Gastrocnemius medialis (tissue), 4 donors: ENCODE results near the gene RTKN2. TPM values are rescaled to one million over a fixed set of nuclear protein-coding genes. Genes with fewer than 3 reads are reported as not detected.

ENCODE experiments used
- ATAC-seq, 2 donors: fragments of 150-250 bp; one replicate each; pipeline ENCODE4 v1.9.1; 2016
- DNase-seq, 2 donors: peaks; one replicate each; pipeline ENCODE4 v3.0.0-alpha.2; 2019
- H3K27ac ChIP-seq, 4 donors: fragments of 200-600 bp; sonication (generic); 1 replicate in 1 of 4; 2 replicates in 3 of 4; pipeline ENCODE4 v1.5.1; 2016 to 2018; ENCODE audit warnings: mild to moderate bottlenecking in 2 of 4, moderate library complexity in 1 of 4
- H3K27me3 ChIP-seq, 3 donors: fragments of 200-600 bp; sonication (generic) in 2 of 3; 1 replicate in 1 of 3; 2 replicates in 2 of 3; pipeline versions ENCODE4 v1.5.1 to v1.6.0; 2016 to 2019; ENCODE audit warnings: mild to moderate bottlenecking in 1 of 3, moderate library complexity in 1 of 3
- H3K36me3 ChIP-seq, 2 donors: fragments of 200-600 bp; sonication (generic) in 1 of 2; one replicate each; pipeline ENCODE4 v1.5.1; 2017 to 2018
- H3K4me1 ChIP-seq, 2 donors: fragments of 200-600 bp; sonication (generic) in 1 of 2; one replicate each; pipeline ENCODE4 v1.5.1; 2016 to 2017; ENCODE audit warnings: mild to moderate bottlenecking in 2 of 2
- H3K4me3 ChIP-seq, 4 donors: fragments of 200-600 bp; sonication (generic) in 3 of 4; 1 replicate in 1 of 4; 2 replicates in 3 of 4; pipeline ENCODE4 v1.5.1; 2016 to 2019; ENCODE audit warnings: mild to moderate bottlenecking in 2 of 4
- H3K9me3 ChIP-seq, 3 donors: fragments of 200-600 bp; sonication (generic) in 2 of 3; 1 replicate in 1 of 3; 2 replicates in 2 of 3; pipeline ENCODE4 v1.5.1; 2016 to 2019
- CTCF ChIP-seq, 5 experiments: fragments of 450-650 bp in 3 of 5; fragments of 200-600 bp in 2 of 5; sonication (generic) in 2 of 5; IDR thresholded peaks in 4 of 5; conservative IDR thresholded peaks in 1 of 5; 1 replicate in 4 of 5; 2 replicates in 1 of 5; pipeline ENCODE4 v1.5.1; 2016 to 2019; ENCODE audit warnings: antibody characterized with exemption in 5 of 5, mild to moderate bottlenecking in 3 of 5, moderate library complexity in 3 of 5
- POLR2A ChIP-seq, 2 donors: fragments of 450-650 bp; IDR thresholded peaks; one replicate each; pipeline ENCODE4 v1.6.1; 2017; ENCODE audit warnings: antibody characterized with exemption in 2 of 2, mild to moderate bottlenecking in 2 of 2, moderate library complexity in 2 of 2
- in situ Hi-C, 4 donors: fragments of 200-750 bp; cut with MboI; loops; one replicate each; pipeline versions ENCODE4 v1.15.0 to v1.8.0; 2017; ENCODE audit warnings: low sequenced_read_pairs in 4 of 4
- intact Hi-C: fragments of 100-400 bp; cut with DNase I; formaldehyde crosslinking; loops from one replicate; pipeline ENCODE4 v1.15.1; 2023; ENCODE audit warnings: low total_unique reads
- total RNA-seq, 4 donors: library from RNA; depleted of rRNA; stranded (reverse); fragments of >200 nt; gene quantifications; one replicate each; pipeline versions ENCODE4 v1.1.0 to v1.2.3, GENCODE V29; 2016

Gene RTKN2
- total RNA-seq, 4 donors from 2014 or later: not detected

GRCh38 chr10:62175251-62175650 is 93.4 kb downstream of the RTKN2 start:
- Histone ChIP-seq H3K9me3 (no peaks in the 10 kb centered on the region), H3K4me1 (no peaks in the 10 kb centered on the region), H3K27me3 (no peaks in the 10 kb centered on the region), H3K4me3 (no peak overlapping the region), H3K27ac (no peak overlapping the region), H3K36me3 (no peaks in the 10 kb centered on the region)
- TF ChIP-seq CTCF (IDR thresholded peaks at IDR 0.05 in 4 of 5, conservative IDR thresholded peaks at IDR 0.05 in 1 of 5): no peak
- TF ChIP-seq POLR2A (IDR thresholded peaks at IDR 0.05): no peak
- in situ Hi-C loops: no loop called here
- DNase-seq: no peak
- intact Hi-C loops: no loop called here
- no peak for ATAC-seq

GRCh38 chr10:62172465-62172864 is 96.2 kb downstream of the RTKN2 start:
- Histone ChIP-seq H3K36me3 (no peaks in the 10 kb centered on the region), H3K4me1 (no peaks in the 10 kb centered on the region), H3K9me3 (no peaks in the 10 kb centered on the region), H3K27me3 (no peaks in the 10 kb centered on the region), H3K27ac (no peak overlapping the region), H3K4me3 (no peak overlapping the region)
- no peak for DNase-seq
- in situ Hi-C loops (no loop called here), intact Hi-C loops (no loop called here)
- no peak for ATAC-seq
- TF ChIP-seq POLR2A (IDR thresholded peaks at IDR 0.05): no peak
- TF ChIP-seq CTCF (IDR thresholded peaks at IDR 0.05 in 4 of 5, conservative IDR thresholded peaks at IDR 0.05 in 1 of 5): no peak

- H3K4me1 ChIP-seq: peaks cover under 1 to 1% of the 10 kb centered on the region in 2 donors
- no peak for ATAC-seq
- in situ Hi-C loops: no loop called here
- no peak overlapping the region for H3K4me3 ChIP-seq
- TF ChIP-seq POLR2A (IDR thresholded peaks at IDR 0.05) (no peak), CTCF (IDR thresholded peaks at IDR 0.05 in 4 of 5, conservative IDR thresholded peaks at IDR 0.05 in 1 of 5) (no peak)
- no peaks in the 10 kb centered on the region for H3K36me3 ChIP-seq
- H3K27ac ChIP-seq: no peak overlapping the region
- DNase-seq: no peak
- H3K27me3 ChIP-seq: no peaks in the 10 kb centered on the region
- intact Hi-C loops: no loop called here
- H3K9me3 ChIP-seq: no peaks in the 10 kb centered on the region
Measured at GRCh38 chr10:62171791-62172190, 96.9 kb downstream of the RTKN2 start.

- DNase-seq: no peak
- H3K27me3 ChIP-seq: no peaks in the 10 kb centered on the region
- ATAC-seq: no peak
- no peaks in the 10 kb centered on the region for H3K9me3 ChIP-seq
- H3K27ac ChIP-seq: no peak overlapping the region
- TF ChIP-seq POLR2A (IDR thresholded peaks at IDR 0.05) (no peak), CTCF (IDR thresholded peaks at IDR 0.05 in 4 of 5, conservative IDR thresholded peaks at IDR 0.05 in 1 of 5) (no peak)
- in situ Hi-C loops (no loop called here), intact Hi-C loops (no loop called here)
- H3K4me1 ChIP-seq: peaks cover 8% of the 10 kb centered on the region in 2 donors
- H3K4me3 ChIP-seq: no peak overlapping the region
- H3K36me3 ChIP-seq: no peaks in the 10 kb centered on the region
Measured at GRCh38 chr10:62170732-62171131, 97.9 kb downstream of the RTKN2 start.
